ENCODE results near the gene MYH10.

Gene MYH10

DNA sequence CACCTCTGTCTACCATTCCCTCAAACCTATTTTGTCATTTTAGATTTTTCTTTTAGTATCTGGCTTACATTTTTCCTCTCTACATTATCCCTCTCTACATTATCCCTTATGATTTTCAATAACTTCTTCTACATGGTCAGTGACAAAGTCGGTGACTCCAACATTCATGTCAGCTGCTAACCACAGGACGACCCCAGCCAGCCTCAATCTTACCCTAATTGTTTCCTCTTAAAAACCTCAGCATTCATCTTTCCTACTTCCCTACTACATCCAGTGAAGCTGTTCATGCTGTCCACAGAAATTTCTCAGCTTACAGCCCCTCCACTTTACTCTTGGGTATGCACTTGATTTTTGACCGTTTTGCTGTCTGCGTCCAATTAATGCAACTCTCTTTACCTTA lies 8.3 kb downstream of the MYH10 start:
- no peak overlapping the region for H3K4me3 ChIP-seq (ENCODE audit: low read depth, low read length, poor library complexity, severe bottlenecking)
- H3K9me2 ChIP-seq (ENCODE audit: low read depth, low read length), result no peaks in the 10 kb centered on the region
- H2AFZ ChIP-seq (ENCODE audit: low read length), result no peak overlapping the region
- no peaks in the 10 kb centered on the region for H3F3A ChIP-seq (ENCODE audit: insufficient read depth, low read length)
- no peak overlapping the region for H3K4me2 ChIP-seq (ENCODE audit: low read length)
- H3K4me1 ChIP-seq (ENCODE audit: insufficient read depth, low read length, severe bottlenecking), result no peaks in the 10 kb centered on the region
- H4K20me1 ChIP-seq (ENCODE audit: insufficient read depth, low read length), result no peaks in the 10 kb centered on the region
- 0 out of 2 replicates have a peak, but pooled peaks cover 2% of the 10 kb centered on the region for H3K9me3 ChIP-seq (ENCODE audit: low read length)
- H3K9ac ChIP-seq (ENCODE audit: low read length), result no peak overlapping the region
- H3K79me2 ChIP-seq (ENCODE audit: insufficient read depth, low read length), result no peaks in the 10 kb centered on the region
- H3K27me3 ChIP-seq (ENCODE audit: insufficient read depth, low read length), result no peaks in the 10 kb centered on the region
- H3K27ac ChIP-seq (ENCODE audit: low read depth, low read length, poor library complexity, severe bottlenecking), result no peak overlapping the region
- TF ChIP-seq, protein P1, sequence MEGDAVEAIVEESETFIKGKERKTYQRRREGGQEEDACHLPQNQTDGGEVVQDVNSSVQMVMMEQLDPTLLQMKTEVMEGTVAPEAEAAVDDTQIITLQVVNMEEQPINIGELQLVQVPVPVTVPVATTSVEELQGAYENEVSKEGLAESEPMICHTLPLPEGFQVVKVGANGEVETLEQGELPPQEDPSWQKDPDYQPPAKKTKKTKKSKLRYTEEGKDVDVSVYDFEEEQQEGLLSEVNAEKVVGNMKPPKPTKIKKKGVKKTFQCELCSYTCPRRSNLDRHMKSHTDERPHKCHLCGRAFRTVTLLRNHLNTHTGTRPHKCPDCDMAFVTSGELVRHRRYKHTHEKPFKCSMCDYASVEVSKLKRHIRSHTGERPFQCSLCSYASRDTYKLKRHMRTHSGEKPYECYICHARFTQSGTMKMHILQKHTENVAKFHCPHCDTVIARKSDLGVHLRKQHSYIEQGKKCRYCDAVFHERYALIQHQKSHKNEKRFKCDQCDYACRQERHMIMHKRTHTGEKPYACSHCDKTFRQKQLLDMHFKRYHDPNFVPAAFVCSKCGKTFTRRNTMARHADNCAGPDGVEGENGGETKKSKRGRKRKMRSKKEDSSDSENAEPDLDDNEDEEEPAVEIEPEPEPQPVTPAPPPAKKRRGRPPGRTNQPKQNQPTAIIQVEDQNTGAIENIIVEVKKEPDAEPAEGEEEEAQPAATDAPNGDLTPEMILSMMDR (IDR thresholded peaks at IDR 0.05; ENCODE audit: low read length), result no peak
- TF ChIP-seq EZH2 (IDR thresholded peaks at IDR 0.05; ENCODE audit: borderline replicate concordance, low read length), result no peak
- peaks cover 21% of the 10 kb centered on the region for H3K36me3 ChIP-seq (ENCODE audit: insufficient read depth, low read length)

DNA sequence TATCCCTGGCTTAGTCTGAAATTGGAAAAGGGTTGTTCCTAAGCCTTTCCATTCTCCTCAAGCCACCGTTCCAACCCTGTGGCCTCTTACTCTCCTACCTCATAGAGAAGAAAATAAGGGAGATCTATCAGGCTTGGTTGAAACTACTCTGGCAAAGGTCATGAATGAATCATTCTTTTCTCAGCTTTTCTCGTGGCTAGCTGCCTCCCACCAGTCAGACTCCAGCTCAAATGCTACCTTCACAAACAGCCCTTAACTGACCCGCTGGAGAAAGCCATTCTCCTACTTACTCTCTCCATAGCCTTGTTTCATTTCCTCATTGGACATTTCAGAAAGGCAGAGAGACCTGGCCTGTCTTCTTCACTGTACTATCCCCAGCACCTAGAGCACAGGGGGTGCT lies 8.9 kb downstream of the MYH10 start:
- TF ChIP-seq EZH2 (IDR thresholded peaks at IDR 0.05; ENCODE audit: borderline replicate concordance, low read length), result no peak
- TF ChIP-seq, protein P1 (IDR thresholded peaks at IDR 0.05; ENCODE audit: low read length), result no peak
- Histone ChIP-seq H2AFZ (ENCODE audit: low read length) (no peak overlapping the region), H3K9me3 (ENCODE audit: low read length) (0 out of 2 replicates have a peak, but pooled peaks cover 2% of the 10 kb centered on the region), H3K27ac (ENCODE audit: low read depth, low read length, poor library complexity, severe bottlenecking) (no peak overlapping the region), H3K27me3 (ENCODE audit: insufficient read depth, low read length) (no peaks in the 10 kb centered on the region), H3K4me1 (ENCODE audit: insufficient read depth, low read length, severe bottlenecking) (no peaks in the 10 kb centered on the region), H3K79me2 (ENCODE audit: insufficient read depth, low read length) (no peaks in the 10 kb centered on the region), H3K4me3 (ENCODE audit: low read depth, low read length, poor library complexity, severe bottlenecking) (no peak overlapping the region), H3F3A (ENCODE audit: insufficient read depth, low read length) (no peaks in the 10 kb centered on the region), H3K9me2 (ENCODE audit: low read depth, low read length) (no peaks in the 10 kb centered on the region), H4K20me1 (ENCODE audit: insufficient read depth, low read length) (no peaks in the 10 kb centered on the region), H3K36me3 (ENCODE audit: insufficient read depth, low read length) (peaks cover 21% of the 10 kb centered on the region), H3K9ac (ENCODE audit: low read length) (no peak overlapping the region), H3K4me2 (ENCODE audit: low read length) (no peak overlapping the region)

DNA sequence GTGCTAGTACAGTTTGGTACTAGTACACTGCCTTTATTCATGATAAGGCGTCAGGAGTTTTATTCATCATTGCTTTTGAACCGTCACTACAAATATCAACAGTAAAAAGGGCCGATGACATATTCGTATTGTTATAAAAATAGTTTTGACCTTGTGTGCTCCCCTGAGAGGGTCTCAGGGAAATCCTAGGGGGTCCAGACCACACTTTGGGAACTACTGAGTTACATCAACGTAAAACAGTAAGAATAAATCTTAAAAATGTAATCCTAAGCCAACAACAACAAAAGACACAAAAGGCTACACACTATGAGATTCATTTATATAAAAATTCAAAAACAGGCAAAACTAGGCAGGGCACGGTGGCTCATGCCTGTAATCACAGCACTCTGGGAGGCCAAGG lies 11.2 kb downstream of the MYH10 start:
- H3K27me3 ChIP-seq (ENCODE audit: insufficient read depth, low read length), result no peaks in the 10 kb centered on the region
- peaks cover 21% of the 10 kb centered on the region for H3K36me3 ChIP-seq (ENCODE audit: insufficient read depth, low read length)
- no peak overlapping the region for H3K9ac ChIP-seq (ENCODE audit: low read length)
- H3K4me2 ChIP-seq (ENCODE audit: low read length), result no peak overlapping the region
- no peak overlapping the region for H3K27ac ChIP-seq (ENCODE audit: low read depth, low read length, poor library complexity, severe bottlenecking)
- H2AFZ ChIP-seq (ENCODE audit: low read length), result no peak overlapping the region
- H3K9me2 ChIP-seq (ENCODE audit: low read depth, low read length), result no peaks in the 10 kb centered on the region
- 0 out of 2 replicates have a peak, but pooled peaks cover 2% of the 10 kb centered on the region for H3K9me3 ChIP-seq (ENCODE audit: low read length)
- H3K79me2 ChIP-seq (ENCODE audit: insufficient read depth, low read length), result no peaks in the 10 kb centered on the region
- no peak for TF ChIP-seq EZH2 (IDR thresholded peaks at IDR 0.05; ENCODE audit: borderline replicate concordance, low read length)
- TF ChIP-seq, protein P1 (IDR thresholded peaks at IDR 0.05; ENCODE audit: low read length), result no peak
- H3K4me3 ChIP-seq (ENCODE audit: low read depth, low read length, poor library complexity, severe bottlenecking), result no peak overlapping the region
- H3K4me1 ChIP-seq (ENCODE audit: insufficient read depth, low read length, severe bottlenecking), result no peaks in the 10 kb centered on the region
- H4K20me1 ChIP-seq (ENCODE audit: insufficient read depth, low read length), result no peaks in the 10 kb centered on the region
- H3F3A ChIP-seq (ENCODE audit: insufficient read depth, low read length), result no peaks in the 10 kb centered on the region

Data from OCI-LY1 (cell line).